Kidney (tissue), 14 donors: Measurements from ENCODE around the gene ARAP2. TPM values are rescaled to one million over a fixed set of nuclear protein-coding genes. Genes with fewer than 3 reads are reported as not detected.

Experiments
- DNase-seq, 5 donors: peaks; one replicate each; pipeline ENCODE4 v3.0.0-alpha.2; 2013 to 2020
- FAIRE-seq: peaks from 2 replicates; lab custom pipeline; 2012; peaks lifted over from hg19 to GRCh38; lab: Jason Lieb, UNC
- H3K27ac ChIP-seq, 2 donors: one replicate each; pipeline ENCODE4 v1.7.0; 2013; ENCODE audit warnings: low read depth in 2 of 2, low read length in 2 of 2, inconsistent platforms in 1 of 2
- H3K27me3 ChIP-seq: one replicate; pipeline ENCODE4 v1.7.1; 2013; ENCODE audit warnings: low read length, inconsistent platforms; ENCODE audit not compliant: control insufficient read depth, insufficient read depth
- H3K36me3 ChIP-seq, 3 donors: one replicate each; pipeline versions ENCODE4 v1.7.0 to v1.7.1; 2013; ENCODE audit warnings: low read length in 3 of 3, control low read depth in 1 of 3, inconsistent platforms in 1 of 3; ENCODE audit not compliant: insufficient read depth in 3 of 3, control insufficient read depth in 2 of 3
- H3K4me1 ChIP-seq, 3 donors: one replicate each; pipeline versions ENCODE4 v1.7.0 to v1.7.1; 2013; ENCODE audit warnings: low read length in 3 of 3, inconsistent platforms in 1 of 3, low read depth in 1 of 3; ENCODE audit not compliant: control insufficient read depth in 2 of 3, insufficient read depth in 2 of 3
- H3K4me3 ChIP-seq, 3 donors: one replicate each; pipeline versions ENCODE4 v1.7.0 to v1.8.1; 2013; ENCODE audit warnings: low read length in 3 of 3, control low read depth in 1 of 3, inconsistent platforms in 1 of 3
- H3K9ac ChIP-seq, 3 donors: one replicate each; pipeline versions ENCODE4 v1.7.0 to v1.7.1; 2013; ENCODE audit warnings: low read length in 3 of 3, control low read depth in 1 of 3, inconsistent platforms in 1 of 3
- H3K9me3 ChIP-seq, 3 donors: one replicate each; pipeline versions ENCODE4 v1.7.0 to v1.7.1; 2013; ENCODE audit warnings: low read length in 3 of 3, control low read depth in 1 of 3, inconsistent platforms in 1 of 3; ENCODE audit not compliant: control insufficient read depth in 2 of 3, insufficient read depth in 1 of 3
- CTCF ChIP-seq: IDR thresholded peaks from 3 replicates; pipeline ENCODE4 v1.5.1; 2012; ENCODE audit warnings: mild to moderate bottlenecking, moderate library complexity, borderline replicate concordance; ENCODE audit not compliant: insufficient read depth; ENCODE audit errors: extremely low read depth
- intact Hi-C: fragments of 100-400 bp; cut with DNase I; formaldehyde crosslinking; loops from one replicate; pipeline ENCODE4 v1.11.1; 2022
- polyA plus RNA-seq: library from polyadenylated mRNA; stranded (reverse); fragments of 350-450 nt; fragmentation: Illumina TruSeq; extraction: RNeasy Lipid Tissue Mini Kit (QIAGEN cat#74804); gene quantifications from one replicate; pipeline ENCODE4 v1.2.3, GENCODE V29; 2014; ENCODE audit warnings: low read depth, low replicate concordance; ENCODE audit not compliant: insufficient read depth
- total RNA-seq: library from RNA; stranded (reverse); fragmentation: NEBNext Ultra II Directional; extraction: Animal tissue kit (Norgen Biotek cat#: 25700); gene quantifications from one replicate; pipeline ENCODE4 v1.2.1, GENCODE V29; 2021
- donor health status: control.
- donor health status: control.
- donor health status: control.
- donor health status: control.
- donor health status: control.
- donor health status: DM: yes; HTN: yes; CAD: no.
- donor health status: Normal renal cell carcinoma (clear cell type).

The ARAP2 gene
- total and polyA plus RNA-seq, 2 donors from 2014 or later: 3.1 to 33.5 TPM

- TF ChIP-seq CTCF: no peak
- intact Hi-C loops: no loop called here
- FAIRE-seq (no peak), DNase-seq (no peak)
- Histone ChIP-seq H3K27ac (no peak overlapping the region), H3K27me3 (no peaks in the 10 kb centered on the region), H3K36me3 (no peaks in the 10 kb centered on the region), H3K4me1 (no peaks in the 10 kb centered on the region), H3K9ac (no peak overlapping the region), H3K4me3 (no peak overlapping the region), H3K9me3 (no peaks in the 10 kb centered on the region)
Observed at GRCh38 chr4:36042122-36042970, 202.0 kb downstream of the ARAP2 start.

GRCh38 chr4:36041340-36041739 is 203.0 kb downstream of the ARAP2 start:
- H3K4me1 ChIP-seq: no peaks in the 10 kb centered on the region
- no peak overlapping the region for H3K9ac ChIP-seq
- FAIRE-seq: no peak
- H3K9me3 ChIP-seq: no peaks in the 10 kb centered on the region
- H3K36me3 ChIP-seq: no peaks in the 10 kb centered on the region
- intact Hi-C loops: no loop called here
- H3K27ac ChIP-seq: no peak overlapping the region
- TF ChIP-seq CTCF: no peak
- H3K27me3 ChIP-seq: no peaks in the 10 kb centered on the region
- H3K4me3 ChIP-seq: no peak overlapping the region
- DNase-seq: no peak

- Histone ChIP-seq H3K4me3 (no peak overlapping the region), H3K9me3 (no peaks in the 10 kb centered on the region), H3K4me1 (no peaks in the 10 kb centered on the region), H3K27ac (no peak overlapping the region), H3K27me3 (no peaks in the 10 kb centered on the region), H3K36me3 (no peaks in the 10 kb centered on the region), H3K9ac (no peak overlapping the region)
- intact Hi-C loops: no loop called here
- DNase-seq (no peak), FAIRE-seq (no peak)
- no peak for TF ChIP-seq CTCF
Observed at GRCh38 chr4:36039026-36039425, 205.3 kb downstream of the ARAP2 start.
